K562 (cell line): ENCODE results near the gene FKBP1B. TPM values are rescaled to one million over a fixed set of nuclear protein-coding genes. Genes with fewer than 3 reads are reported as not detected.

Experiments used
- ATAC-seq: fragments of 200-7000 bp; cut with Tn5 transposase; 3 replicates; pipeline ENCODE4 v1.9.1; 2020; ENCODE audit warnings: moderate library complexity
- BruUV-seq: library from RNA; stranded (reverse); fragments of 400-500 nt; replicated peaks from 2 replicates; lab custom pipeline; 2021; lab: Mats Ljungman, UMichigan
- CTCF ChIA-PET: fragments of 300-600 bp; formaldehyde crosslinking; extraction: SDS; loops from one replicate; lab custom pipeline; 2021; ENCODE audit warnings: low intra/inter-chr PET ratio; lab: Yijun Ruan, JAX
- POLR2A ChIA-PET: fragments of 300-600, 350-650 bp; sonication (Branson Sonifier 250); formaldehyde crosslinking; extraction: SDS; loops from one replicate; lab custom pipeline; 2021; ENCODE audit warnings: antibody characterized with exemption, inconsistent platforms; lab: Yijun Ruan, JAX
- DNase-seq, 4 experiments: peaks; one replicate each; pipeline versions ENCODE4 v3.0.0 to v3.0.0-alpha.2; 2011 to 2018; ENCODE audit warnings: low spot score in 3 of 4, mixed read lengths in 3 of 4; ENCODE audit errors: extremely low read depth in 1 of 4
- FAIRE-seq: peaks from 2 replicates; lab custom pipeline; 2011; peaks lifted over from hg19 to GRCh38; lab: Jason Lieb, UNC
- H2AFZ ChIP-seq: 2 replicates; pipeline ENCODE4 v1.6.0; 2011; ENCODE audit warnings: low read depth, low read length, control low read depth, inconsistent platforms
- H3K27ac ChIP-seq: fragments of 200-600 bp; 3 replicates; pipeline ENCODE4 v1.8.0; 2011; ENCODE audit warnings: low read depth, mild to moderate bottlenecking, control low read depth, inconsistent platforms, low read length, moderate library complexity, mixed read lengths; ENCODE audit errors: extremely low read depth
- H3K27me3 ChIP-seq, 2 experiments: fragments of 300-600 bp in 1 of 2; 2 replicates in 1 of 2; 3 replicates in 1 of 2; pipeline versions ENCODE4 v1.6.0 to v1.8.0; 2011; ENCODE audit warnings: inconsistent platforms in 2 of 2, low read length in 2 of 2, mild to moderate bottlenecking in 1 of 2, mixed read lengths in 1 of 2, moderate library complexity in 1 of 2; ENCODE audit not compliant: control insufficient read depth in 2 of 2, insufficient read depth in 2 of 2
- H3K36me3 ChIP-seq: fragments of 300-600 bp; 3 replicates; pipeline ENCODE4 v1.8.0; 2011; ENCODE audit warnings: mild to moderate bottlenecking, low read length, inconsistent platforms; ENCODE audit not compliant: control insufficient read depth, insufficient read depth
- H3K4me1 ChIP-seq, 2 experiments: fragments of 200-600 bp in 1 of 2; replicated peaks in 1 of 2; 2 replicates in 1 of 2; 3 replicates in 1 of 2; pipeline versions ENCODE4 v1.5.1 to v1.8.0; 2011; ENCODE audit warnings: inconsistent platforms in 2 of 2, low read length in 2 of 2, mild to moderate bottlenecking in 1 of 2, mixed read lengths in 1 of 2, moderate library complexity in 1 of 2; ENCODE audit not compliant: control insufficient read depth in 2 of 2, insufficient read depth in 2 of 2
- H3K4me2 ChIP-seq: 2 replicates; pipeline ENCODE4 v1.6.1; 2011; ENCODE audit warnings: low read length, control low read depth, inconsistent platforms, mixed read lengths; ENCODE audit not compliant: insufficient read depth
- H3K4me3 ChIP-seq: fragments of 200-600 bp; sonication (generic), shearing (Covaris generic); 2 replicates; pipeline ENCODE4 v1.5.1; 2016; ENCODE audit warnings: control low read depth, inconsistent platforms
- H3K79me2 ChIP-seq: fragments of 200-600 bp; 3 replicates; pipeline ENCODE4 v1.8.0; 2011; ENCODE audit warnings: low read length, inconsistent platforms; ENCODE audit not compliant: control insufficient read depth, insufficient read depth
- H3K9ac ChIP-seq, 2 experiments: 2 replicates each; pipeline versions ENCODE4 v1.6.0 to v1.6.1; 2011; ENCODE audit warnings: low read depth in 2 of 2, low read length in 2 of 2, control low read depth in 1 of 2, inconsistent platforms in 1 of 2, mild to moderate bottlenecking in 1 of 2, mixed read lengths in 1 of 2; ENCODE audit not compliant: insufficient read depth in 1 of 2
- H3K9me1 ChIP-seq: one replicate; pipeline ENCODE4 v1.6.0; 2011; ENCODE audit warnings: inconsistent platforms, mild to moderate bottlenecking, low read length, moderate library complexity; ENCODE audit not compliant: control insufficient read depth, insufficient read depth
- H3K9me3 ChIP-seq: replicated peaks from 2 replicates; pipeline ENCODE4 v1.5.1; 2011; ENCODE audit warnings: low read depth, low read length, inconsistent platforms; ENCODE audit not compliant: control insufficient read depth, insufficient read depth
- H4K20me1 ChIP-seq: replicated peaks from 2 replicates; pipeline ENCODE4 v1.6.1; 2011; ENCODE audit warnings: low read length, inconsistent platforms, mixed read lengths; ENCODE audit not compliant: control insufficient read depth, insufficient read depth
- BACH1 ChIP-seq: fragments of 200-800 bp; sonication (Bioruptor generic); IDR thresholded peaks from 2 replicates; pipeline ENCODE4 v1.6.1; 2016; ENCODE audit warnings: missing genetic modification characterization, missing compliant biosample characterization
- CREBBP ChIP-seq: IDR thresholded peaks from one replicate; pipeline ENCODE4 v1.6.1; 2012; ENCODE audit warnings: low read depth, mild to moderate bottlenecking, control low read depth, inconsistent platforms, low read length
- GTF2E2 ChIP-seq: fragments of 200-800 bp; sonication (Bioruptor generic); IDR thresholded peaks from 2 replicates; pipeline ENCODE4 v1.6.1; 2016; ENCODE audit warnings: missing genetic modification characterization, missing compliant biosample characterization
- MAFK ChIP-seq: IDR thresholded peaks from 2 replicates; pipeline ENCODE4 v1.6.1; 2011; ENCODE audit warnings: low read length, improper control_type of control experiment
- PCBP1 ChIP-seq: fragments of 200-400 bp; formaldehyde crosslinking; IDR thresholded peaks from 2 replicates; pipeline ENCODE4 v1.6.1; 2018; ENCODE audit warnings: mild to moderate bottlenecking, low read depth, low read length; ENCODE audit not compliant: poor library complexity, severe bottlenecking
- RBBP5 ChIP-seq: fragments of 200-600 bp; sonication (generic); IDR thresholded peaks from 2 replicates; pipeline ENCODE4 v1.6.1; 2012; ENCODE audit warnings: borderline replicate concordance, mild to moderate bottlenecking, low read length, control low read depth, inconsistent platforms; ENCODE audit not compliant: insufficient read depth, poor library complexity, severe bottlenecking
- SAFB2 ChIP-seq: fragments of 200-400 bp; formaldehyde crosslinking; IDR thresholded peaks from 2 replicates; pipeline ENCODE4 v1.6.1; 2018; ENCODE audit warnings: borderline replicate concordance, low read length, low read depth, moderate library complexity; ENCODE audit not compliant: severe bottlenecking
- SRSF9 ChIP-seq: fragments of 200-400 bp; formaldehyde crosslinking; IDR thresholded peaks from 2 replicates; pipeline ENCODE4 v1.6.1; 2017; ENCODE audit warnings: low read depth, low read length, borderline replicate concordance
- TAL1 ChIP-seq: fragments of 450-650 bp; IDR thresholded peaks from 2 replicates; pipeline ENCODE4 v1.6.1; 2016; ENCODE audit warnings: mild to moderate bottlenecking
- WGBS: fragments of 100-300 bp; shearing (Covaris generic); methylation state at CpG from one replicate; pipeline ENCODE4 v1.1.6; 2016; ENCODE audit warnings: low coverage, mixed read lengths; ENCODE audit not compliant: insufficient coverage; ENCODE audit errors: missing lambda C conversion rate; 5-methylcytosine and 5-hydroxymethylcytosine counted together
- in situ Hi-C: fragments of 300-500 bp; cut with MboI; formaldehyde crosslinking; loops from 4 replicates; pipeline ENCODE4 v1.15.0; 2018; ENCODE audit warnings: inconsistent platforms, mixed read lengths
- intact Hi-C: fragments of 100-400 bp; cut with micrococcal nuclease; formaldehyde crosslinking; loops from 2 replicates; pipeline ENCODE4 v1.14.2; 2022
- polyA plus RNA-seq, 8 experiments: library from polyadenylated mRNA; depleted of rRNA in 4 of 8; stranded (reverse) in 5 of 8; unstranded in 3 of 8; fragments of >200 nt; fragmentation: Nextera tagmentation in 2 of 8; fragmentation: Illumina TruSeq in 1 of 8; extraction: Ambion mirVana in 2 of 8; extraction: Trizol in 1 of 8; gene quantifications; 2 replicates each; pipeline versions ENCODE4 v1.2.1 to v1.2.3, GENCODE V29; 2011 to 2014; ENCODE audit warnings: inconsistent platforms in 1 of 8, missing spikeins in 1 of 8
- total RNA-seq, 7 experiments: library from RNA; depleted of rRNA in 6 of 7; stranded (reverse); fragments of >200 nt in 6 of 7; fragmentation: Illumina TruSeq in 2 of 7; extraction: Trizol in 2 of 7; gene quantifications; 2 replicates each; pipeline versions ENCODE4 v1.2.1 to v1.2.3, GENCODE V29; 2011 to 2021; ENCODE audit warnings: low replicate concordance in 1 of 7
- TF ChIP-seq, protein P1 (sequence below): fragments of 200-800 bp; sonication (Bioruptor generic); IDR thresholded peaks from 2 replicates; pipeline ENCODE4 v1.6.1; 2017; ENCODE audit warnings: missing genetic modification characterization, missing compliant biosample characterization
- TF ChIP-seq, protein P2 (sequence below): fragments of 450-650 bp; formaldehyde crosslinking; IDR thresholded peaks from 2 replicates; pipeline ENCODE4 v1.4.0; 2020; ENCODE audit warnings: mild to moderate bottlenecking, moderate library complexity

FKBP1B gene
- total and polyA plus RNA-seq, 9 of the 15 experiments (the other 6 are each of a cell fraction or from before 2014, with no cell fraction given) = 0.58 to 9.4 (median 1.6) TPM

DNA sequence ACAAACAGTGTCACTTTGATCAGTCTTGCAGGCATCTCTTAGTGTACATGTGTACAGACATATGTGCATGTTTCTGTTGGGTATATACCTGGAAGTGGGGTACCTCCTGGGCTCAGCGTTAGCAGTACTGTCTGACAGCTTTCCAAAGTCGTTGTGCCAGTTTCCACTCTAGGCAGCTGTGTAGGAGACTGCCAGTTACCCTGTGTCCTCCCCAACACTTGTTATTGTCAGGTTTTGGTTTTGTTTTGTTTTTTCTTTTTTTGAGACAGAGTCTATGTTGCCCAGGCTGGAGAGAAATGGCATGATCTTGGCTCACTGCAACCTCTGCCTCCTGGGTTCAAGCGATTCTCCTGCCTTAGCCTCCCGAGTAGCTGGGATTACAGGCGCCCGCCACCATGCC is 6.2 kb downstream of the FKBP1B start (continued):
- TF ChIP-seq, protein P1, sequence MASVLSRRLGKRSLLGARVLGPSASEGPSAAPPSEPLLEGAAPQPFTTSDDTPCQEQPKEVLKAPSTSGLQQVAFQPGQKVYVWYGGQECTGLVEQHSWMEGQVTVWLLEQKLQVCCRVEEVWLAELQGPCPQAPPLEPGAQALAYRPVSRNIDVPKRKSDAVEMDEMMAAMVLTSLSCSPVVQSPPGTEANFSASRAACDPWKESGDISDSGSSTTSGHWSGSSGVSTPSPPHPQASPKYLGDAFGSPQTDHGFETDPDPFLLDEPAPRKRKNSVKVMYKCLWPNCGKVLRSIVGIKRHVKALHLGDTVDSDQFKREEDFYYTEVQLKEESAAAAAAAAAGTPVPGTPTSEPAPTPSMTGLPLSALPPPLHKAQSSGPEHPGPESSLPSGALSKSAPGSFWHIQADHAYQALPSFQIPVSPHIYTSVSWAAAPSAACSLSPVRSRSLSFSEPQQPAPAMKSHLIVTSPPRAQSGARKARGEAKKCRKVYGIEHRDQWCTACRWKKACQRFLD = no peak
- TF ChIP-seq, protein P2, sequence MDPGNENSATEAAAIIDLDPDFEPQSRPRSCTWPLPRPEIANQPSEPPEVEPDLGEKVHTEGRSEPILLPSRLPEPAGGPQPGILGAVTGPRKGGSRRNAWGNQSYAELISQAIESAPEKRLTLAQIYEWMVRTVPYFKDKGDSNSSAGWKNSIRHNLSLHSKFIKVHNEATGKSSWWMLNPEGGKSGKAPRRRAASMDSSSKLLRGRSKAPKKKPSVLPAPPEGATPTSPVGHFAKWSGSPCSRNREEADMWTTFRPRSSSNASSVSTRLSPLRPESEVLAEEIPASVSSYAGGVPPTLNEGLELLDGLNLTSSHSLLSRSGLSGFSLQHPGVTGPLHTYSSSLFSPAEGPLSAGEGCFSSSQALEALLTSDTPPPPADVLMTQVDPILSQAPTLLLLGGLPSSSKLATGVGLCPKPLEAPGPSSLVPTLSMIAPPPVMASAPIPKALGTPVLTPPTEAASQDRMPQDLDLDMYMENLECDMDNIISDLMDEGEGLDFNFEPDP (CRISPR knock-in tag) = no peak

DNA sequence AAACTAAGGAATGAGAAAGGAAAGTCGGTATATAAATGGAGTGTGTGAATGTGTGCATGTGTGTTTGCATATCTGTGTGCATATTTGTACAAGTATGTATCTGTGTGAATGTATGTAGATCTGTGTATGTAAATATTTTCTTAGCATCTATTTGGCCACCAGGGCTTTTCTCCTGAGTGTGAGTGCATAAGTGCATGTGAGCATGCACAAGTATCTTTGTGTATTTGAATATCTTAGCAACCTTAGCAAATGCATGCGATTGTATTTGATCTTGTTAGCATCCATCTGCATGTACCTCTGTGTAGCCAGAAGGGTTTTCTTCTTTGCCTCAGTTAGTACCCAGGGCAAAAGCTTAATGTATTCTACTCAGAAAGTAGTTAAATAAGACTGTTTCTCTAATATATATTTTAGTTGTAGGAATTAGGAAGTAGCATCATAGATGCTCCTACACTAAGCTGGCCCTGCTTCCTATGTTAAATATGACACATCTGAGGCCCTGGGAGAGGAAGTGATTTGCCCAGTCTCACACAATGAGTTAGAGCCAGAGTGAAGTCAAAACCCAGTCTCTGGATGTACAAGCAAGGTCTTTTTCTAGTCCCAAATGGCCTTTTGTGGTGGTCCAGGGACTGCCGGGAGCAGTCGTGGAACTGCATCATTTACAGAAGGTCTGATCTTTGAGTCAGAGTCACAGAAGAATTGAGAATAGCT is 9.2 kb downstream of the FKBP1B start:
- WGBS = 28% methylated on average over 4 of the region's 4 CpGs

More for the DNA sequence above, 9.2 kb downstream of the FKBP1B start:
- Histone ChIP-seq H3K79me2 (no peaks in the 10 kb centered on the region), H3K4me2 (no peak overlapping the region), H3K27me3 (no peaks in the 10 kb centered on the region), H3K4me1 (no peaks in the 10 kb centered on the region), H4K20me1 (no peaks in the 10 kb centered on the region), H3K9me3 (no peaks in the 10 kb centered on the region), H3K9ac (no peak overlapping the region), H3K9me1 (no peaks in the 10 kb centered on the region)
- ATAC-seq = no peak
- in situ Hi-C loops = no loop called here
- BruUV-seq = no TSS peak
- ChIA-PET POLR2A (interaction anchor here (0.6 to 2.6 kb wide), 2 partner anchors 17 to 45 kb away, joined by 3 to 10 read pairs; partner anchors contain the start of gene SF3B6), CTCF (no interaction called here)
- DNase-seq = no peak
- TF ChIP-seq BACH1 (tag) = no peak
- no peak for TF ChIP-seq GTF2E2 (tag)
- no peak for TF ChIP-seq MAFK
- TF ChIP-seq PCBP1 = no peak
- no peak for TF ChIP-seq SAFB2
- no peak for TF ChIP-seq SRSF9
- no peak for TF ChIP-seq RBBP5
- no peak for TF ChIP-seq CREBBP
- no peak for TF ChIP-seq TAL1
- TF ChIP-seq, all 486 proteins: peak for 0
- intact Hi-C loops = no loop called here
- Histone ChIP-seq H3K4me3 (no peak overlapping the region), H2AFZ (no peak overlapping the region), H3K27ac (no peak overlapping the region), H3K36me3 (no peaks in the 10 kb centered on the region)
- FAIRE-seq = no peak
